Neural crest cell (in vitro differentiated cells): ENCODE results near the gene PRICKLE4. TPM values are rescaled to one million over a fixed set of nuclear protein-coding genes. Genes with fewer than 3 reads are reported as not detected.
"Not testable (repeated sequence)": the region's sequence is repeated elsewhere in the genome, so short reads cannot be mapped to it uniquely, and the experiment has no call there.

Experiments used
- DNase-seq: peaks from one replicate; pipeline ENCODE4 v3.0.0; 2021; ENCODE audit warnings: low read depth, mixed read lengths, low spot score
- H3K27ac Mint-ChIP-seq: one replicate; pipeline ENCODE4 v1.8.0; 2021; ENCODE audit warnings: mild to moderate bottlenecking, mixed read lengths; ENCODE audit not compliant: unreplicated experiment
- H3K27me3 Mint-ChIP-seq: 2 replicates; pipeline ENCODE4 v1.8.0; 2021; ENCODE audit warnings: low read depth, mild to moderate bottlenecking, mixed read lengths
- H3K36me3 Mint-ChIP-seq: 2 replicates; pipeline ENCODE4 v1.8.0; 2021; ENCODE audit warnings: low read depth, mild to moderate bottlenecking, mixed read lengths
- H3K4me1 Mint-ChIP-seq: 2 replicates; pipeline ENCODE4 v1.8.0; 2021; ENCODE audit warnings: mixed read lengths
- H3K4me3 Mint-ChIP-seq: one replicate; pipeline ENCODE4 v1.8.0; 2021; ENCODE audit warnings: mild to moderate bottlenecking, mixed read lengths
- H3K9me3 Mint-ChIP-seq: 2 replicates; pipeline ENCODE4 v1.8.0; 2021; ENCODE audit warnings: mixed read lengths
- total RNA-seq: library from RNA; stranded (reverse); gene quantifications from 2 replicates; pipeline ENCODE4 v1.2.1, GENCODE V29; 2021
- TF ChIP-seq, protein P1 (sequence below): fragments of 200-600 bp; sonication (generic); conservative IDR thresholded peaks from 2 replicates; pipeline ENCODE4 v1.5.0; 2021; ENCODE audit warnings: antibody characterized with exemption, mild to moderate bottlenecking

PRICKLE4 gene
- total RNA-seq, 1 donor from 2014 or later = 4.1 TPM

DNA sequence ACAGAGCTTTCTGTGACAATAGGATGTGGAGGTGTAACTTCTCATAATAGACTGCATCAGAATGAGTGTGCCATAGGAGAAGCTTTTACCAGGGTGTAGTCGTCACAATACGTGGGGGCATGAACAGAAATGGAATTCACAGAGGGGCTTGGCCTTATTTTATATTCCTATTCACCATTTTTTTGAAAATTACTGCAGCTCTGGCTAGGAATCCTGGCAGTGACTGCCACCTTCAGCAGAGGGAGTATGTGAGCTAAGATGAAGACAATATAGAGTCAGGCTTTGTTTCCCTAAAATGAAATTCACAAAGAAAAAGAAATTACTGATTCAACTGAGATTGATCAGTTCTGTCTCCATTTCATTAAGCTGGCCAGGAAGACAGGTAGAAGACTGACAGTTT is 20.8 kb downstream of the PRICKLE4 start:
- H3K27me3 Mint-ChIP-seq = no peaks in the 10 kb centered on the region
- TF ChIP-seq, protein P1, sequence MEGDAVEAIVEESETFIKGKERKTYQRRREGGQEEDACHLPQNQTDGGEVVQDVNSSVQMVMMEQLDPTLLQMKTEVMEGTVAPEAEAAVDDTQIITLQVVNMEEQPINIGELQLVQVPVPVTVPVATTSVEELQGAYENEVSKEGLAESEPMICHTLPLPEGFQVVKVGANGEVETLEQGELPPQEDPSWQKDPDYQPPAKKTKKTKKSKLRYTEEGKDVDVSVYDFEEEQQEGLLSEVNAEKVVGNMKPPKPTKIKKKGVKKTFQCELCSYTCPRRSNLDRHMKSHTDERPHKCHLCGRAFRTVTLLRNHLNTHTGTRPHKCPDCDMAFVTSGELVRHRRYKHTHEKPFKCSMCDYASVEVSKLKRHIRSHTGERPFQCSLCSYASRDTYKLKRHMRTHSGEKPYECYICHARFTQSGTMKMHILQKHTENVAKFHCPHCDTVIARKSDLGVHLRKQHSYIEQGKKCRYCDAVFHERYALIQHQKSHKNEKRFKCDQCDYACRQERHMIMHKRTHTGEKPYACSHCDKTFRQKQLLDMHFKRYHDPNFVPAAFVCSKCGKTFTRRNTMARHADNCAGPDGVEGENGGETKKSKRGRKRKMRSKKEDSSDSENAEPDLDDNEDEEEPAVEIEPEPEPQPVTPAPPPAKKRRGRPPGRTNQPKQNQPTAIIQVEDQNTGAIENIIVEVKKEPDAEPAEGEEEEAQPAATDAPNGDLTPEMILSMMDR = peak; percentile 65
- no peaks in the 10 kb centered on the region for H3K36me3 Mint-ChIP-seq
- H3K9me3 Mint-ChIP-seq = no peaks in the 10 kb centered on the region
- H3K27ac Mint-ChIP-seq = peak overlapping the region; percentile 16
- H3K4me1 Mint-ChIP-seq = no peaks in the 10 kb centered on the region
- H3K4me3 Mint-ChIP-seq = no peak overlapping the region
- DNase-seq = no peak

- DNase-seq = no peak
- H3K9me3 Mint-ChIP-seq = no peaks in the 10 kb centered on the region
- no peaks in the 10 kb centered on the region for H3K36me3 Mint-ChIP-seq
- no peak overlapping the region for H3K4me3 Mint-ChIP-seq
- no peak overlapping the region for H3K27ac Mint-ChIP-seq
- no peaks in the 10 kb centered on the region for H3K4me1 Mint-ChIP-seq
- TF ChIP-seq, protein P1 = no peak
- H3K27me3 Mint-ChIP-seq = no peaks in the 10 kb centered on the region
These were observed 25.5 kb downstream of the PRICKLE4 start for GRCh38 chr6:41805830-41806774.

DNA sequence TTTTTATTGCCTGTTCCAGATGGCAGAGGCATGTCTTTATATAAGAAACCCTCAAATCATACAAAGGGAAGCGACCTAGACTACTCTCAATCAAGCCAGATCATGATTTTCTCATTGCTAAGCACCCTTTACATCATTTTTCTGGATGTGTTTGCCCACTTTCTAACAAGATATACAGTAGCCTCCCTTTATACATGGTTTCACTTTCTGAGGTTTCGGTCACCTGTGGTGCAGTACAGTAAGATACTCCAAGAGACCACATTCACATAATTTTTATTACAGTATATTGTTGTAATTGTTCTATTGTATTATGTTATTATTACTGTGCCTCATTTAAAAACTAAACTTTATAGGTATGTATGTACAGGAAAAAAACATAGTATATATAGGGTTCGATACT is 30.5 kb downstream of the PRICKLE4 start:
- TF ChIP-seq, protein P1 = no peak
- H3K9me3 Mint-ChIP-seq = no peaks in the 10 kb centered on the region
- no peak overlapping the region for H3K4me3 Mint-ChIP-seq
- H3K4me1 Mint-ChIP-seq = no peaks in the 10 kb centered on the region
- no peaks in the 10 kb centered on the region for H3K27me3 Mint-ChIP-seq
- no peak for DNase-seq
- H3K27ac Mint-ChIP-seq = no peak overlapping the region
- no peaks in the 10 kb centered on the region for H3K36me3 Mint-ChIP-seq

- H3K9me3 Mint-ChIP-seq, DNase-seq, H3K27ac Mint-ChIP-seq, H3K4me3 Mint-ChIP-seq, H3K36me3 Mint-ChIP-seq, H3K27me3 Mint-ChIP-seq, H3K4me1 Mint-ChIP-seq: not testable (repeated sequence)
These were observed 31.4 kb downstream of the PRICKLE4 start for GRCh38 chr6:41811946-41812345.

GRCh38 chr6:41813469-41813868 is 32.9 kb downstream of the PRICKLE4 start:
- Mint-ChIP-seq H3K9me3 (no peaks in the 10 kb centered on the region), H3K4me1 (no peaks in the 10 kb centered on the region), H3K27ac (no peak overlapping the region), H3K27me3 (no peaks in the 10 kb centered on the region), H3K36me3 (no peaks in the 10 kb centered on the region), H3K4me3 (no peak overlapping the region)
- no peak for DNase-seq
- TF ChIP-seq, protein P1 = no peak

- H3K36me3 Mint-ChIP-seq = no peaks in the 10 kb centered on the region
- no peak for DNase-seq
- TF ChIP-seq, protein P1 = no peak
- no peak overlapping the region for H3K4me3 Mint-ChIP-seq
- no peaks in the 10 kb centered on the region for H3K27me3 Mint-ChIP-seq
- H3K9me3 Mint-ChIP-seq = no peaks in the 10 kb centered on the region
- H3K4me1 Mint-ChIP-seq = no peaks in the 10 kb centered on the region
- no peak overlapping the region for H3K27ac Mint-ChIP-seq
These were observed 33.4 kb downstream of the PRICKLE4 start for GRCh38 chr6:41813956-41814355.
